ENCODE measurements around the gene AP4M1. TPM values are rescaled to one million over a fixed set of nuclear protein-coding genes. Genes with fewer than 3 reads are reported as not detected.
A peak's percentile ranks its signal among the peaks of the same experiment; 100 is the strongest.

The AP4M1 gene
- total RNA-seq, 4 donors from 2014 or later = 21.8 to 29.3 (median 24.7) TPM

DNA sequence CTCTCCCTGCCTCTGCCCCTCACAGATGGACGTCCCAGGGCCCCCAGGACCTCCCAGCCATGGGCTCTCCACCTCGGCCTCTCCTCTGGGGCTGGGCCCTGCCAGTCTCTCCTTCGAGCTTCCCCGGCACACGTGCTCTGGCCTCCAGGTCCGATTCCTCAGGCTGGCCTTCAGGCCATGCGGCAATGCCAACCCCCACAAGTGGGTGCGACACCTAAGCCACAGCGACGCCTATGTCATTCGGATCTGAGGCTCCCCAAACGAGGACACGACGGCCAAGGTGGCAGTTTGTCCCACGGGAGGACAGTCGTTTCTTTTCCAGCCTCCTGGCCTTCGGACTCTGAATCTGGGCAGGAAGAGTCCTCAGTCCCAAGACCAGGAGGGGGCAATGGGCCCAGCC lies 5.2 kb downstream of the AP4M1 start:
- H3K9me3 ChIP-seq = no peaks in the 10 kb centered on the region
- ATAC-seq = no peak
- H3K4me1 ChIP-seq = peaks cover 0 to 15% (median 6%) of the 10 kb centered on the region in 3 donors
- no peak overlapping the region for H3K27ac ChIP-seq
- no CpG with 5 or more reads among the region's 17 CpGs for WGBS, 2 donors (ENCODE audit: low coverage in 1 of 2)
- no peaks in the 10 kb centered on the region for H3K27me3 ChIP-seq
- no peak overlapping the region for H3K4me3 ChIP-seq
- peaks cover 0 to 91% of the 10 kb centered on the region in 2 donors for H3K36me3 ChIP-seq
- TF ChIP-seq, protein P1, sequence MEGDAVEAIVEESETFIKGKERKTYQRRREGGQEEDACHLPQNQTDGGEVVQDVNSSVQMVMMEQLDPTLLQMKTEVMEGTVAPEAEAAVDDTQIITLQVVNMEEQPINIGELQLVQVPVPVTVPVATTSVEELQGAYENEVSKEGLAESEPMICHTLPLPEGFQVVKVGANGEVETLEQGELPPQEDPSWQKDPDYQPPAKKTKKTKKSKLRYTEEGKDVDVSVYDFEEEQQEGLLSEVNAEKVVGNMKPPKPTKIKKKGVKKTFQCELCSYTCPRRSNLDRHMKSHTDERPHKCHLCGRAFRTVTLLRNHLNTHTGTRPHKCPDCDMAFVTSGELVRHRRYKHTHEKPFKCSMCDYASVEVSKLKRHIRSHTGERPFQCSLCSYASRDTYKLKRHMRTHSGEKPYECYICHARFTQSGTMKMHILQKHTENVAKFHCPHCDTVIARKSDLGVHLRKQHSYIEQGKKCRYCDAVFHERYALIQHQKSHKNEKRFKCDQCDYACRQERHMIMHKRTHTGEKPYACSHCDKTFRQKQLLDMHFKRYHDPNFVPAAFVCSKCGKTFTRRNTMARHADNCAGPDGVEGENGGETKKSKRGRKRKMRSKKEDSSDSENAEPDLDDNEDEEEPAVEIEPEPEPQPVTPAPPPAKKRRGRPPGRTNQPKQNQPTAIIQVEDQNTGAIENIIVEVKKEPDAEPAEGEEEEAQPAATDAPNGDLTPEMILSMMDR (IDR thresholded peaks at IDR 0.05) = no peak
- TF ChIP-seq POLR2AphosphoS5 (IDR thresholded peaks at IDR 0.05) (no peak), EP300 (IDR thresholded peaks at IDR 0.05) (no peak), POLR2A (IDR thresholded peaks at IDR 0.05) (no peak)

DNA sequence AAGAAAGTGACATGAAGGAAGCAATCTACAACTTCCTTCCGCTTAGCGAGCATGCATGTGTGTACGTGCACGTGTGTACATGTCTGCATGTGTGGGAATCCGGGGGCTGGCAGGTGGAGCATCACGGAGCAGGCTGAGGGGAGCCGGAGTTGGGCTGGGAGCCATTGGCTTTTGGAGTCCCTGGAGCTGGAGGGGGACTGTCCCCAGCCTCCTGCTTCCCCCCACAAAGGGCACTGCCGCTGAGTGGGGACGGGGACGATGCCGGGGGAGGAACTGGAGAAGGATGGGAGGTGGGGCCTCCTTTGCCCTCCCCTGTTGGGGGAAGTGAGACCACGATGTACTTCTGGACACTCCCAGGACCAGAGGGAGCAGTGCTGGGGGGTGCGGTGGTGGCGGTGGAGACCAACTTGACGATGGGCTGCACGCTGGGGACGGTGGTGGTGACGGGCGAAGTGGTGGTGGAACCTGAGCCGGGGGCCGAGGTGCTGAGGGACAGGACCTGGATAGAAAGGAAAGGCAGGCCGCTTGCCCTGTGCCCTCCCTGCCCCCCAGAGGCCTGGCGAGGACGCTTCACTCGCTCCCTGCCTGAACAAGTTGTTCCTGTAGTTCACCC lies 5.8 kb downstream of the AP4M1 start:
- no peak for ATAC-seq
- H3K9me3 ChIP-seq = no peaks in the 10 kb centered on the region
- H3K4me3 ChIP-seq = no peak overlapping the region
- WGBS, 2 donors (ENCODE audit: low coverage in 1 of 2) = 81 to 91% methylated on average over 6 to 12 of the region's 25 CpGs
- H3K36me3 ChIP-seq = peaks cover 0 to 97% of the 10 kb centered on the region in 2 donors
- peaks cover 0 to 12% (median 5%) of the 10 kb centered on the region in 3 donors for H3K4me1 ChIP-seq
- TF ChIP-seq, protein P1 (IDR thresholded peaks at IDR 0.05) = no peak
- TF ChIP-seq EP300 (IDR thresholded peaks at IDR 0.05) (no peak), POLR2A (IDR thresholded peaks at IDR 0.05) (no peak), POLR2AphosphoS5 (IDR thresholded peaks at IDR 0.05) (no peak)
- H3K27ac ChIP-seq = no peak overlapping the region
- no peaks in the 10 kb centered on the region for H3K27me3 ChIP-seq

DNA sequence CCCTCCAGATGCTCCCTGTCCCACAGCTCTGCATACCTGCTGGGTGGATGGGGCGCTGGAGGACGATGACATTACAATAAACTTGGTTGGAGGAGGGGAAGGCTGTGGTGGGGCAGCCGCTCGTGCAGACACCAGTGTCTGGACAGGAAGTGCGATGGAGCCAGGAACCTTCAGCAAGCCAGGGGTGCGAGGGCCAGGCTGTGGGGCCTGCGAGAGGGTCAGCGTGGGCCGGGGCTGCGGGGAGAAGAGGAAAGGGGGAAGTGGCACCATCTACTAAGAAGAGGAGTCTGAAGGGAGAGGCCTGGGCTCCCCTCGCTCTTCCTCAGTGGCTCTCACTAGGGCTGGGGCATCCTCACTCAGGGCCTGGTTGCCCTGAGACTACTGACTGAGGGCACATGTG lies 6.4 kb downstream of the AP4M1 start:
- Histone ChIP-seq H3K4me3 (no peak overlapping the region), H3K36me3 (peaks cover 0 to 100% of the 10 kb centered on the region in 2 donors), H3K4me1 (peaks cover 0 to 5% (median 0%) of the 10 kb centered on the region in 3 donors), H3K9me3 (no peaks in the 10 kb centered on the region), H3K27ac (no peak overlapping the region), H3K27me3 (no peaks in the 10 kb centered on the region)
- TF ChIP-seq POLR2A (IDR thresholded peaks at IDR 0.05) (no peak), POLR2AphosphoS5 (IDR thresholded peaks at IDR 0.05) (no peak), EP300 (IDR thresholded peaks at IDR 0.05) (no peak)
- TF ChIP-seq, protein P1 (IDR thresholded peaks at IDR 0.05) = no peak
- ATAC-seq = peak; percentile 15
- WGBS, 2 donors (ENCODE audit: low coverage in 1 of 2) = 50 to 90% methylated on average over 2 to 5 of the region's 11 CpGs

DNA sequence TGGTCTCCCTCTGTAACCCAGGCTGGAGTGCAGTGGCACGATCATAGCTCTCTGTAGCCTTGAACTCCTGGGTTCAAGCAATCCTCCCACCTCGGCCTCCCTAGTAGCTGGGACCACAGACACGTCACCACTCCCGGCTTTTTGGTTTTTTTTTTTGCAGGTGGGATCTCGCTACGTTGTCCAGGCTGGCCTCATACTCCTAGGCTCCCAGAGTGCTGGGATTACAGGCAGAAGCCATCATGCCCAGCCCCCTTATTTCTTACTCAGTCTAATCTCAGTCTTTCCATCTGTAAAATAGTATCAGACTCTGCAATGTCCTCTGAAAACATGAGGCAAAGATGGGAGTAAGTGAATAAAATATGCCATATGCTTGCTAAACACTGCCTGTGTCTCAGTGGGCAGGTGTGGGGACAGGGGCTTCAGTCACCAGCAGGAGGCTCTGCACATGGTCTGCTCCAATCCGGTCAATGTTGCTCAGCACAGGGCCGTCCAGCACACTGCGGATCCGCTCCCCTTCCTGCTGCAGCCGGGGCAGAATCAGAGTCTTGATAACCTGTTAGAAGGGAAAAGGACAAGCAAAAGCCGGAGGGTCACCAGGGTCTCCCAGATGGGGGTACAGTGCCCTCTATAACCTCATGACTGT lies 8.2 kb downstream of the AP4M1 start:
- no peak for ATAC-seq
- Histone ChIP-seq H3K9me3 (no peaks in the 10 kb centered on the region), H3K27ac (no peak overlapping the region), H3K4me3 (no peak overlapping the region), H3K27me3 (no peaks in the 10 kb centered on the region), H3K36me3 (peaks cover 0 to 97% of the 10 kb centered on the region in 2 donors), H3K4me1 (no peaks in the 10 kb centered on the region)
- TF ChIP-seq POLR2AphosphoS5 (IDR thresholded peaks at IDR 0.05) (no peak), POLR2A (IDR thresholded peaks at IDR 0.05) (no peak), EP300 (IDR thresholded peaks at IDR 0.05) (no peak)
- TF ChIP-seq, protein P1 (IDR thresholded peaks at IDR 0.05) = no peak
- 40 to 72% methylated on average over 2 to 6 of the region's 12 CpGs for WGBS, 2 donors (ENCODE audit: low coverage in 1 of 2)

DNA sequence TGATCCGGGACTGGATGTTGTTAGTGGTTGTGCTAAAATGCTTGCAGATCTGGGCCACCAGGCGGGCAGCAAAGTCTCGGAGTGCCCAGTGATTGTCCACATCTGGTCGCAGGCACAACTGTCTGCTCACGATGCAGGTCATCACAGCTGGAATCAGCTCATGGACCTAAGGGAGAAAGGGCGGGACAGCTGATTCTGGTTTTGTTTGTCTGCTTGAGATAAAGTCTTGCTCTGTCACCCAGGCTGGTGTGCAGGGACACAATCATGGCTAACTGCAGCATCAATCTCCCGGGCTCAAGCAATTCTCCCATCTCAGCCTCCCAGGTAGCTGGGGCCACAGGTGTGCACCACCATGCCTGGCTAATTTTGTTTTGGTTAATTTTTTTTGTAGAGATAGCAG lies 9.7 kb downstream of the AP4M1 start:
- Histone ChIP-seq H3K27me3 (no peaks in the 10 kb centered on the region), H3K36me3 (peaks cover 0 to 86% of the 10 kb centered on the region in 2 donors), H3K4me3 (no peak overlapping the region), H3K27ac (no peak overlapping the region), H3K9me3 (no peaks in the 10 kb centered on the region), H3K4me1 (no peaks in the 10 kb centered on the region)
- WGBS, 2 donors (ENCODE audit: low coverage in 1 of 2) = 85% methylated on average over 3 of the region's 7 CpGs; no CpG with 5 or more reads in 1 of the 2 donors
- TF ChIP-seq POLR2AphosphoS5 (IDR thresholded peaks at IDR 0.05) = no peak
- TF ChIP-seq, protein P1 (IDR thresholded peaks at IDR 0.05) = no peak
- no peak for TF ChIP-seq EP300 (IDR thresholded peaks at IDR 0.05)
- TF ChIP-seq POLR2A (IDR thresholded peaks at IDR 0.05) = no peak
- ATAC-seq = no peak

All from gastroesophageal sphincter (tissue), 4 donors.